Measurements from ENCODE around the gene TCP11L1.
A peak's percentile ranks its signal among the peaks of the same experiment; 100 is the strongest.
"Not testable (repeated sequence)": the region's sequence is repeated elsewhere in the genome, so short reads cannot be mapped to it uniquely, and the experiment has no call there.

TCP11L1 gene

GRCh38 chr11:33039274-33040032 is at the start of gene TCP11L1:
Gene TCP11L1, plus strand, starts transcription at chr11:33039572. Its CDS starts 4,202 bp downstream, at chr11:33043774.
- peak; percentile 83 for DNase-seq

- no peak for DNase-seq
Measured at GRCh38 chr11:32990481-32990880, 48.9 kb upstream of the TCP11L1 start.

GRCh38 chr11:32991427-32991826 is 47.9 kb upstream of the TCP11L1 start:
- DNase-seq = no peak

- no peak for DNase-seq
Measured at GRCh38 chr11:32991898-32992297, 47.5 kb upstream of the TCP11L1 start.

- DNase-seq = no peak
Measured at GRCh38 chr11:33000181-33000580, 39.2 kb upstream of the TCP11L1 start.

GRCh38 chr11:33001281-33001680 is 38.1 kb upstream of the TCP11L1 start:
- DNase-seq = no peak

- DNase-seq = no peak
Measured at GRCh38 chr11:33001751-33002542, 37.4 kb upstream of the TCP11L1 start.

GRCh38 chr11:33005175-33005574 is 34.2 kb upstream of the TCP11L1 start:
- DNase-seq = no peak

- no peak for DNase-seq
Measured at GRCh38 chr11:33006010-33006409, 33.4 kb upstream of the TCP11L1 start.

GRCh38 chr11:33013755-33014154 is 25.6 kb upstream of the TCP11L1 start:
- DNase-seq = no peak

- DNase-seq = no peak
Measured at GRCh38 chr11:33015621-33016551, 23.5 kb upstream of the TCP11L1 start, which contains the start of gene DEPDC7. Gene DEPDC7, plus strand, starts transcription at chr11:33015878. Its CDS starts 78 bp downstream, at chr11:33015956.

- DNase-seq = no peak
Measured at GRCh38 chr11:33016654-33017053, 22.7 kb upstream of the TCP11L1 start.

- no peak for DNase-seq
Measured at GRCh38 chr11:33017478-33017877, 21.9 kb upstream of the TCP11L1 start.

- no peak for DNase-seq
Measured at GRCh38 chr11:33017965-33018364, 21.4 kb upstream of the TCP11L1 start.

- no peak for DNase-seq
Measured at GRCh38 chr11:33018840-33019239, 20.5 kb upstream of the TCP11L1 start.

- DNase-seq = no peak
Measured at GRCh38 chr11:33021501-33021900, 17.9 kb upstream of the TCP11L1 start.

- no peak for DNase-seq
Measured at GRCh38 chr11:33021937-33022336, 17.4 kb upstream of the TCP11L1 start.

- no peak for DNase-seq
Measured at GRCh38 chr11:33025339-33025722, 14.0 kb upstream of the TCP11L1 start.

GRCh38 chr11:33027233-33027632 is 12.1 kb upstream of the TCP11L1 start:
- DNase-seq = no peak

- no peak for DNase-seq
Measured at GRCh38 chr11:33027846-33028536, 11.4 kb upstream of the TCP11L1 start.

- no peak for DNase-seq
Measured at GRCh38 chr11:33028537-33028914, 10.8 kb upstream of the TCP11L1 start.

- not testable (repeated sequence) for DNase-seq
Measured at GRCh38 chr11:33029218-33029617, 10.2 kb upstream of the TCP11L1 start.

Data from RPMI8226 (cell line).